ENCODE measurements around the gene ZNF317.
"Not testable (repeated sequence)": the region's sequence is repeated elsewhere in the genome, so short reads cannot be mapped to it uniquely, and the experiment has no call there.

The ZNF317 gene

GRCh38 chr19:9178901-9179300 lies 38.7 kb downstream of the ZNF317 start, which contains the start of gene OR7D2:
Gene OR7D2, plus strand, starts transcription at chr19:9178979. Its CDS starts 6,803 bp downstream, at chr19:9185782.
- no peak for DNase-seq

DNA sequence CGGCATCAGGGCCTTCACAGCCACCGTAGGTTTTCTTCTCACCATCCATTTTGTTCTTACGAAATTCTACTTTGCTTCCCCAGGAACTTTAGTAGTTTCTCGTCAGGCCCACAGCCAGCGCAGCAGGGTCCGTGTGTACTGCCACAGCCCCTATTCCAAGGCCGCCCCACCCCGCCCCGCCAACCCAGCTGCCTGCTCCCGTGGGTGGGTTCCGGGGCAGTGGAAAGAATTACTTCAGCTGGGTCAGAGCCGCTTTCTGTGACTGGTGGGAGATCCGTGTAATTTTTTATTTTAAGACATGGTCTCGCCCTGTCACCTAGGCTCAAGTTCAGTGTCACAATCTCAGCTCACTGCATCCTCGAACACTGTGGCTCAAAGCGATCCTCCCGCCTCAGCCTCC lies 42.8 kb downstream of the ZNF317 start:
- no peak for DNase-seq

GRCh38 chr19:9187191-9187590 lies 47.0 kb downstream of the ZNF317 start:
- DNase-seq = no peak

GRCh38 chr19:9189535-9189934 lies 49.3 kb downstream of the ZNF317 start:
- no peak for DNase-seq

DNA sequence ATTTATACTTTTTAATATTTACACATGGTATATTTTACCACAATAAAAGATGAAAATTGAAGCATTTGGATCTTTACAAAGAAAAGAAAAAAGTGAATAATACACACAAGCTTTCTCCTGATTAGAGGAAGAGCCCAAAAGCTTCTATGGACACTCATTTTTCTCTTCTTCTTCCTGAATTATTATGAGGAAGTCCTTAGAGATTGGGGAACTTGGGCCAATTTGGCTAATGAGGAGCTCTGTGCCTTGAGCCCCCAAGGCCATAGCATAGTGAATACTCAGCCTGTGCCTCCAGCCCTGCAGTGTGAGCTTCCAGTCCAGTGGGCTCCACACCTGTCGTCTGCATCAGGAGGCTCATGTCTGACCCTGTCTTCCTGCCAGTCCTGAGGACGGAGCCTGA lies 57.8 kb downstream of the ZNF317 start:
- not testable (repeated sequence) for DNase-seq

DNA sequence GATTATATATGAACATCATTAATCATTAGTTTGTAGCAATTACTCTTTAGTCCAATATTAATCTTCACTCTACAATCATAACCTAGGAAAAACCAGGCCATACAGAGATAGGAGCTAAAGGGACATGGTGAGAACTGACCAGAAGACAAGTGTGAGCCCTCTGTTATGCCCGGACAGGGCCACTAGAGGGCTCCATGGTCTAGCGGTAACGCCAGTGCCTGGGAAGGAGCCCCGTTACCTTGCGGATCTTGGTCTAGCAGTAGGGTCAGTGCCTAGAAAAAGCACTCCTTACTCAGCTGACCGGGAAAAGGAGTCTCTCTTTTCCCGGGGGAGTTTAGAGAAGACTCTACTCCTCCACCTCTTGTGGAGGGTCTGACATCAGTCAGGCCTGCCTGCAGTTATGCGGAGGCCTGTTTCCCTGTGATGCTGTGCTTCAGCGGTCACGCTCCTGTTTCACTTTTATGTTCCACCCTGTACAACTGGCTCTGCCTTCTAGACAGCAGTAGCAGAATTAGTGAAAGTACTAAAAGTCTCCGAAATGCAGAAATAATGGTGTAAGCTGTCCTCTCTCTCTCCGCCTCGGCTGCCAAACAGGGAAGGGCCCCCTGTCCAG lies 65.4 kb downstream of the ZNF317 start:
- DNase-seq = peak; percentile 74
